ENCODE data around the gene FOXP1.

GRCh38 chr3:71530903-71531530, 52.5 kb downstream of the FOXP1 start:
- no peak for TF ChIP-seq HDGF (IDR thresholded peaks at IDR 0.05; ENCODE audit: borderline replicate concordance)
- TF ChIP-seq PKNOX1 (IDR thresholded peaks at IDR 0.05) = no peak
- no peak for TF ChIP-seq BHLHE40 (IDR thresholded peaks at IDR 0.05; ENCODE audit: borderline replicate concordance)
- no peak for TF ChIP-seq SP1 (IDR thresholded peaks at IDR 0.05)
- no peak for TF ChIP-seq FOXK2 (IDR thresholded peaks at IDR 0.05)
- no peak for TF ChIP-seq FOXM1 (IDR thresholded peaks at IDR 0.05; ENCODE audit: borderline replicate concordance)
- no peak for TF ChIP-seq ELF4 (IDR thresholded peaks at IDR 0.05)

All from HEK293T (cell line).